Measurements from ENCODE around the gene HCN2.
A peak's percentile ranks its signal among the peaks of the same experiment; 100 is the strongest.
"Not testable (repeated sequence)": the region's sequence is repeated elsewhere in the genome, so short reads cannot be mapped to it uniquely, and the experiment has no call there.

HCN2 gene

DNA sequence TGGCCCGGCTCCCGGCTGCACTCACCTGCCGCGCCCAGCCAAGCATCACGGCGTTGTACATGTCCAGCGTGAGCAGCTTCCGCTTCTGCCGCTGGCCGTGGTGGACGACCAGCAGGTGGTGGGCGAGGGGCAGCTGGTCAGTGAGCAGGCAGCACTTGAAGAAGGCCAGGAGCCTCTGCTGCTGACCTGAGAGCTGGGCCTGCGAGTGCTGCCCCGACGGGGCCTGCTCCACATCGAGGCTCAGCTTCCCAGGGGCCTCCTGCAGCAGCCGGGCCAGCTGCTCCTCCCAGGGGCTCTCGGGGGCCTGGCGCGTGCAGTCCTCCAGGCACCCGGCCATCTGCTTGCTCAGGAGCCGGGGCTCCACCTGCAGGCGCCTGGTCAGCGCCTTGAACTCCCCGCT is 39.8 kb downstream of the HCN2 start:
- DNase-seq; H3K9me3 Mint-ChIP-seq; ATAC-seq (replicated peaks); H3K27me3 Mint-ChIP-seq; H3K27ac Mint-ChIP-seq; H3K4me3 Mint-ChIP-seq: not testable (repeated sequence)
- Mint-ChIP-seq H3K36me3 (ENCODE audit: insufficient read depth) (peaks cover 54% of the 10 kb centered on the region), H3K4me1 (ENCODE audit: low read depth in 2 of 2) (peaks cover 24 to 28% of the 10 kb centered on the region in 2 donors)

DNA sequence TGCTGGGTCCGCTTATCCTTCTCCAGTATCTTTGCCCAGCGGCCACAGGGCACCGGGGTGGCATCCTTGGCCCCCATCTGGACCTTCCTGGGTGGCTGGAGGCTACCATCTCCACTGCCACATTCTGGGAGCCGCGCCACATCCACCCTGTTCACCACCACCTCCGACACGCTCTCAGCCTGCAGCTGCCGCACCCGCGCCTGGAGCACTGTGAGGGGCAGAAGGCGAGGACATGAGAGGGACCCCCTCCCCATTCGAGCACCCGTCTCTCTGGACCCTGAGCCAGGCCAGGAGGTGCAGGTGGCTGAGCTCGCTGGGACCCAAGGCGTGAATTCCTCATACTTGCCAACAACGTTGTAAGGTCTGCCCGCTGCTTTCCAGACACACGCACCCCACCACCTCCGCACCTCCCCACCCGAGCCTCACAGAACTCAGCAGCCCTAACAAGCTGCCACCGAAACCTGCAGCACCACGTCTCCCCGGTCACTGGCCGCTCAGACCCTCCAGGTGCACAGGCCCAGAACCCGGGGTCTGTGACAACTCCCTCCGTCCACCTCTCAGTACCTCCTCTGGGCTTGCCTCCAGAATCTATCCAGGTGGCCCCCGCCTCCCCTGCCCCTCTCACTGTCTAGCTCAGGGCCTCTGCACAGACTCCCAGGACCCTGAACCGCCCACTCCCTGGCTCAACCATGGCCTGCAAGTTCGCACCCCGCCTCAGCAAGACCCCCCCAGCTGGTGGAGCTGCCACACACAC is 40.5 kb downstream of the HCN2 start:
- Mint-ChIP-seq H3K4me1 (ENCODE audit: low read depth in 2 of 2) (peaks cover 24 to 28% of the 10 kb centered on the region in 2 donors), H3K27me3 (no peaks in the 10 kb centered on the region), H3K9me3 (no peaks in the 10 kb centered on the region), H3K4me3 (peak overlapping the region in 1 of 2 donors; percentile 29), H3K27ac (peak overlapping the region in 1 of 2 donors; percentile 58), H3K36me3 (ENCODE audit: insufficient read depth) (peaks cover 52% of the 10 kb centered on the region)
- no peak for DNase-seq
- no peak for ATAC-seq (replicated peaks)

GRCh38 chr19:632579-633067 is 42.9 kb downstream of the HCN2 start:
- Mint-ChIP-seq H3K9me3 (no peaks in the 10 kb centered on the region), H3K36me3 (ENCODE audit: insufficient read depth) (peaks cover 41% of the 10 kb centered on the region), H3K4me1 (ENCODE audit: low read depth in 2 of 2) (peaks cover 25 to 26% of the 10 kb centered on the region in 2 donors), H3K27me3 (no peaks in the 10 kb centered on the region), H3K27ac (peak overlapping the region; percentile 93 to 95), H3K4me3 (peak overlapping the region; percentile 95 to 96)
- DNase-seq = no peak
- ATAC-seq (replicated peaks) = no peak

- Mint-ChIP-seq H3K27me3 (no peaks in the 10 kb centered on the region), H3K27ac (peak within 1 kb of the TSS; percentile 93 to 95), H3K4me3 (peak within 1 kb of the TSS; percentile 95 to 96), H3K9me3 (no peaks in the 10 kb centered on the region), H3K4me1 (ENCODE audit: low read depth in 2 of 2) (peaks cover 25 to 26% of the 10 kb centered on the region in 2 donors), H3K36me3 (ENCODE audit: insufficient read depth) (peaks cover 36% of the 10 kb centered on the region)
- DNase-seq (peak; percentile 87 to 94 (median 90)), ATAC-seq (replicated peaks) (peak; percentile 94)
Observed at GRCh38 chr19:633068-633785, 43.5 kb downstream of the HCN2 start, which contains the start of gene POLRMT. Gene POLRMT, minus strand, starts transcription at chr19:633537. Its CDS starts 25 bp downstream, at chr19:633512.

DNA sequence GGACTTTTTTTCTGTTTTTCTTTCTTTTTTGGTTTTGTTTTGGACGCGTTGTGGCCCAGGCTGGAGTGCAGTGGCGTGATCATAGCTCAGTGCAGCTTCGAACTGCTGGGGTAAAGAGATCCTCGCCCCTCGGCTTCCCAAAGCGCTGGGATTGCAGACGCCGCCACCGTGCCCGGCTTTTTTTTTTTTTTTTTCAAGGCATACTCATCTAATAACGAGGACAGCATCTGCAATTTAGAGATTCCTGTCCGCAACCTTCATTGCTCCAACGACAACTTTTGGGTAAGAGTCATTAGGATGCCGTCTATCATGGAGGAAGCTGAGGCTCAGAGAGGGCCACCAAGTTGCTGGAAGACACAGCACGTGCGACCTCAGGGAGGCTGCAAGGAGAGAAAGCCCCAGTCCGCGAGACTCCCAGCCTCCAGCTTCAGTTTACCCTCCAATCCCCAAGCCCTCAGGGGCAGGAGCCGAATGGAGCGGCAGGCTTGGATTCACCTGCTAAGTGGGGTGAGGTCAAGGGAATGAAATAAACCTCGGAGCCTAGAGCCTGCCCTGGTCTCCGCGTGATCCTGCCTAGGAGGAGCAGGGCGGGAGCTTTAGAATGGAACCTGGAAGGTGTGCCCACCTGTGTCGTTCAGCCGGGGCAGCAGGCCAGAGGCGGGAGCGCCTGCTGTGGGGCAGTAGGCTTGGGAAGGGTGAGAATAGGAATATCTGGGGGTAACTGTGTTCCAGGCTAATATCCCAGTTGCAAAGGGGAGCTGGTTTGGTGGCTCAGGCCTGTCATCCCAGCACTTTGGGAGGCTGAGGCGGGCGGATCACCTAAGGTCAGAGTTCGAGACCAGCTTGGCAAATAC is 44.3 kb downstream of the HCN2 start:
- H3K4me3 Mint-ChIP-seq = peak overlapping the region; percentile 95 to 96
- ATAC-seq (replicated peaks) (no peak), DNase-seq (no peak)
- H3K27ac Mint-ChIP-seq = peak overlapping the region; percentile 93 to 95
- H3K4me1 Mint-ChIP-seq (ENCODE audit: low read depth in 2 of 2) = peaks cover 26 to 27% of the 10 kb centered on the region in 2 donors
- no peaks in the 10 kb centered on the region for H3K9me3 Mint-ChIP-seq
- H3K36me3 Mint-ChIP-seq (ENCODE audit: insufficient read depth) = peaks cover 28% of the 10 kb centered on the region
- no peaks in the 10 kb centered on the region for H3K27me3 Mint-ChIP-seq

DNA sequence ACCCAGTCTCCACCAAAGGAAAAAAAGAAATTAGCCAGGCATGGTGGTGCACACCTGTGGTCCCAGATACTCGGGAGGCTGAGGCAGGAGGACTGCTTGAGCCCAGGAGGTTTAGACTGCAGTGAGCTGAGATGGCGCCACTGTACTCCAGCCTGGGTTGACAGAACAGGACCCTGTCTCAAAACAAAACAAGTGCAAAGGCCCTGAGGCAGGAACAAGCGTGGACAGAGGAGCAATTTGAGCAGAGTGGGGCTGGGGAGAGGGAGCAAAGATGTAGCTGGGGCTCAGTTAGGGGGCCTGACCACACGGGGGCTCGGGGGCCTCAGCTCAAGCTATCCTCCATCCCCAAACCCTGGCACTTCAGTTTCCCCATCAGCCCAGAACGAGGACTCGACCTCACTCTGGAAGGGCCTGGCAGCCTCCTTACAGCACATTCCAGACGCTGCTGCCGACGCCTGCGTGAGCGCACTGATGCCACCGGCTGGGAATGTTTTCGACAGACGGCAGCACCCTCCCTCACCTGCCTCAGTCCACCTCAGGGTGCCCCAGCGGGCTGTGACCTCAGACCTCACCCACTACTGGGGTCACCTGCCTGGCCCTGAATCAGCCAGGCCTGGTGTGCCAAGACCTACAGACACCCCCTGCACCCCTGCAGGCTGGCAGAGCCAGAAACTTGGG is 45.4 kb downstream of the HCN2 start:
- Mint-ChIP-seq H3K27ac (peak overlapping the region in 1 of 2 donors; percentile 70), H3K9me3 (no peaks in the 10 kb centered on the region), H3K4me3 (no peak overlapping the region), H3K4me1 (ENCODE audit: low read depth in 2 of 2) (peaks cover 32 to 35% of the 10 kb centered on the region in 2 donors), H3K36me3 (ENCODE audit: insufficient read depth) (peaks cover 33% of the 10 kb centered on the region), H3K27me3 (no peaks in the 10 kb centered on the region)
- ATAC-seq (replicated peaks) = no peak
- no peak for DNase-seq

DNA sequence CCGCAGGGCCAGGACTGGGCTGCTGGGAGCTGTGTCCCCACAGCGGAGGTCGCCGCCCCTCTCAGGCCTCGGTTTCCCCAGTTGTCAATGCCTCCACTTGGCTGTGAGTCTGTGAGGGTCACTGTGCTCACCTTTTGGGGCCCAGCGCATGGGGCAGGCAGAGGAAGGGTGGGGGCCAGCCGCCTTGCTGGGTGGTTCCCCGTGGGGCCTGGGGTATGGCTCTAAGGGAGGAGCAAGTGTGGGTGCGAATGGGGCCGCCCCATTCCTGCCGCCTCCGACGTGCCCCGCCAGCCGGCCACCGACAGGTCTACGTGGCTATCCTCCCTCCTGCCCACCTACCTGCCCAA is 49.2 kb downstream of the HCN2 start:
- Mint-ChIP-seq H3K4me3 (peak overlapping the region; percentile 80 to 87), H3K9me3 (no peaks in the 10 kb centered on the region), H3K4me1 (ENCODE audit: low read depth in 2 of 2) (peaks cover 14 to 15% of the 10 kb centered on the region in 2 donors), H3K27me3 (no peaks in the 10 kb centered on the region), H3K27ac (peak overlapping the region; percentile 91 to 99), H3K36me3 (ENCODE audit: insufficient read depth) (peaks cover 28% of the 10 kb centered on the region)
- ATAC-seq (replicated peaks) (no peak), DNase-seq (no peak)

GRCh38 chr19:639253-640160 is 49.8 kb downstream of the HCN2 start, which contains the start of gene FGF22:
Gene FGF22, plus strand, starts transcription at chr19:639879. Its CDS starts 47 bp downstream, at chr19:639926.
- DNase-seq (peak; percentile 90 to 92 (median 91)), ATAC-seq (replicated peaks) (peak; percentile 88)
- no peaks in the 10 kb centered on the region for H3K9me3 Mint-ChIP-seq
- H3K27me3 Mint-ChIP-seq = no peaks in the 10 kb centered on the region
- peaks cover 26% of the 10 kb centered on the region for H3K36me3 Mint-ChIP-seq (ENCODE audit: insufficient read depth)
- H3K4me3 Mint-ChIP-seq = peak within 1 kb of the TSS; percentile 80 to 87
- peaks cover 10% of the 10 kb centered on the region in 2 donors for H3K4me1 Mint-ChIP-seq (ENCODE audit: low read depth in 2 of 2)
- peak within 1 kb of the TSS; percentile 91 to 99 for H3K27ac Mint-ChIP-seq

- Mint-ChIP-seq H3K27ac (no peak overlapping the region), H3K4me1 (ENCODE audit: low read depth in 2 of 2) (peaks cover 10% of the 10 kb centered on the region in 2 donors), H3K27me3 (no peaks in the 10 kb centered on the region), H3K4me3 (peak overlapping the region; percentile 41 to 87), H3K9me3 (no peaks in the 10 kb centered on the region), H3K36me3 (ENCODE audit: insufficient read depth) (peaks cover 26% of the 10 kb centered on the region)
- ATAC-seq (replicated peaks) = no peak
- DNase-seq = no peak
Observed at GRCh38 chr19:640161-640558, 50.5 kb downstream of the HCN2 start.

GRCh38 chr19:640606-641189 is 51.0 kb downstream of the HCN2 start:
- ATAC-seq (replicated peaks) = no peak
- Mint-ChIP-seq H3K9me3 (no peaks in the 10 kb centered on the region), H3K27me3 (no peaks in the 10 kb centered on the region), H3K36me3 (ENCODE audit: insufficient read depth) (peaks cover 29% of the 10 kb centered on the region), H3K4me3 (peak overlapping the region in 1 of 2 donors; percentile 41), H3K27ac (peak overlapping the region in 1 of 2 donors; percentile 59), H3K4me1 (ENCODE audit: low read depth in 2 of 2) (peaks cover 10% of the 10 kb centered on the region in 2 donors)
- no peak for DNase-seq

DNA sequence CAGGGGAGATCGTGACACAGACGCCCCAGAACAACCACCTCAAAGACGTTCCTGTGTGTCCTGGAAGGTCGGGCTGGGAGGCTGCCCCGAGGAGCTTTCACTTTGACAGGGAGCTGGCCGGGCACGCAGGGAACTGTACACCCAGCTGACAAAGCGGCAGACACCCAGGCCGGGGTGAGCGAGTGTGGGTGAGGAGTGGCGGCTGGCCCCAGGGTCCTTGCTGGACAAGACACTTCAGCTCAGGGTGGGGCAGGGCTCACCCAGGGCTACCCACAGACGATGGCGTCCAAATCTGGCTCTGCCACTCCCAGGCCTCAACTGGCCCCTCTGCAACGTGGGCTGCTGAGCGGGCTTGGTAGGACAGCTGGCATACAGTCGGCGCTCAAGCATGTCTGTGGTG is 52.0 kb downstream of the HCN2 start:
- Mint-ChIP-seq H3K27ac (peak overlapping the region in 1 of 2 donors; percentile 13), H3K36me3 (ENCODE audit: insufficient read depth) (peaks cover 37% of the 10 kb centered on the region), H3K9me3 (no peaks in the 10 kb centered on the region), H3K4me1 (ENCODE audit: low read depth in 2 of 2) (peaks cover 10% of the 10 kb centered on the region in 2 donors), H3K27me3 (no peaks in the 10 kb centered on the region), H3K4me3 (no peak overlapping the region)
- ATAC-seq (replicated peaks) = no peak
- no peak for DNase-seq

Data from effector memory CD8-positive, alpha-beta T cell (primary cell).